ENCODE data around the gene SYDE2.
A peak's percentile ranks its signal among the peaks of the same experiment; 100 is the strongest.

- TF ChIP-seq TAF15 (IDR thresholded peaks at IDR 0.05; ENCODE audit: low read depth, low read length) (no peak), SIN3B (IDR thresholded peaks at IDR 0.05; ENCODE audit: low read depth) (no peak), TSHZ1 (CRISPR knock-in tag; IDR thresholded peaks at IDR 0.05) (no peak), ERF (CRISPR knock-in tag; IDR thresholded peaks at IDR 0.05) (no peak), KHSRP (IDR thresholded peaks at IDR 0.05) (no peak), POLR2AphosphoS5 (IDR thresholded peaks at IDR 0.05; ENCODE audit: control insufficient read depth, insufficient read depth, low read depth, low read length) (no peak), ETV5 (CRISPR knock-in tag; IDR thresholded peaks at IDR 0.05; ENCODE audit: low read depth) (no peak), RAD21 (CRISPR knock-in tag; conservative IDR thresholded peaks at IDR 0.05 in 1 of 2, IDR thresholded peaks at IDR 0.05 in 1 of 2) (peak; percentile 63 to 79), BRCA1 (IDR thresholded peaks at IDR 0.05) (no peak), BRCA1 (CRISPR knock-in tag; IDR thresholded peaks at IDR 0.05) (no peak), JUND (IDR thresholded peaks at IDR 0.05; ENCODE audit: borderline replicate concordance, low read depth, low read length) (no peak), JUND (tag; IDR thresholded peaks at IDR 0.05; ENCODE audit: borderline replicate concordance, low read depth, low read length) (no peak)
Measured at GRCh38 chr1:85240174-85240601, 39.4 kb upstream of the SYDE2 start.
